Adrenal gland (tissue), 12 donors: ENCODE results near the gene C16orf54. TPM values are rescaled to one million over a fixed set of nuclear protein-coding genes. Genes with fewer than 3 reads are reported as not detected.
"Not testable (repeated sequence)": the region's sequence is repeated elsewhere in the genome, so short reads cannot be mapped to it uniquely, and the experiment has no call there.

Experiments used
- DNase-seq, 7 donors: peaks; one replicate each; pipeline ENCODE4 v3.0.0-alpha.2; 2019 to 2020
- H3K27ac ChIP-seq, 5 donors: fragments of 200-600 bp; sonication (generic) in 4 of 5; 1 replicate in 3 of 5; 2 replicates in 2 of 5; pipeline versions ENCODE4 v1.5.1 to v1.8.0; 2016 to 2020; ENCODE audit warnings: mild to moderate bottlenecking in 1 of 5
- H3K27me3 ChIP-seq: fragments of 200-600 bp; 2 replicates; pipeline ENCODE4 v1.8.0; 2021
- H3K36me3 ChIP-seq, 2 donors: fragments of 200-600 bp; replicated peaks in 1 of 2; 1 replicate in 1 of 2; 2 replicates in 1 of 2; pipeline versions ENCODE4 v1.5.1 to v1.8.0; 2018 to 2022
- H3K4me1 ChIP-seq, 2 donors: fragments of 200-600 bp; replicated peaks in 1 of 2; 1 replicate in 1 of 2; 2 replicates in 1 of 2; pipeline versions ENCODE4 v1.5.1 to v1.8.0; 2018 to 2021
- H3K4me3 ChIP-seq, 4 donors: fragments of 200-600 bp; sonication (generic) in 3 of 4; one replicate each; pipeline ENCODE4 v1.5.1; 2016 to 2018
- H3K9me3 ChIP-seq, 3 donors: fragments of 200-600 bp; sonication (generic) in 1 of 3; replicated peaks in 1 of 3; 1 replicate in 2 of 3; 2 replicates in 1 of 3; pipeline versions ENCODE4 v1.5.1 to v1.8.0; 2016 to 2021
- POLR2A ChIP-seq, 2 donors: fragments of 450-650 bp; IDR thresholded peaks; one replicate each; pipeline ENCODE4 v1.6.1; 2017; ENCODE audit warnings: antibody characterized with exemption in 2 of 2, mild to moderate bottlenecking in 2 of 2, moderate library complexity in 1 of 2
- WGBS, 4 donors: extraction: QIAGEN DNeasy Blood & Tissue Kit in 2 of 4; methylation state at CpG; one replicate each; pipeline versions ENCODE4 v1.1.5 to v1.1.7; 2013 to 2017; 5-methylcytosine and 5-hydroxymethylcytosine counted together
- intact Hi-C, 2 donors: fragments of 100-400 bp; cut with DNase I; formaldehyde crosslinking; loops; one replicate each; pipeline versions ENCODE4 v1.14.1 to v1.15.0; 2022 to 2023
- polyA plus RNA-seq, 3 donors: library from polyadenylated mRNA; stranded (reverse); fragments of 200-250 nt in 2 of 3; fragments of 350-450 nt in 1 of 3; fragmentation: Illumina TruSeq in 1 of 3; extraction: RNeasy Lipid Tissue Mini Kit (QIAGEN cat#74804) in 1 of 3; gene quantifications; one replicate each; pipeline ENCODE4 v1.2.3, GENCODE V29; 2013 to 2014
- total RNA-seq, 9 donors: library from RNA; depleted of rRNA in 4 of 9; stranded (reverse); fragments of >200 nt in 4 of 9; fragments of 120-200 nt in 1 of 9; fragmentation: NEBNext Ultra II Directional in 1 of 9; extraction: Animal tissue kit (Norgen Biotek cat#: 25700) in 1 of 9; gene quantifications; one replicate each; pipeline versions ENCODE4 v1.1.0 to v1.2.4, GENCODE V29; 2013 to 2023
- TF ChIP-seq, protein P1 (sequence below), 6 experiments: fragments of 450-650 bp in 4 of 6; fragments of 200-600 bp in 2 of 6; sonication (generic) in 1 of 6; IDR thresholded peaks; 1 replicate in 5 of 6; 2 replicates in 1 of 6; pipeline versions ENCODE4 v1.5.1 to v1.8.0; 2016 to 2021; ENCODE audit warnings: antibody characterized with exemption in 6 of 6, mild to moderate bottlenecking in 2 of 6, moderate library complexity in 1 of 6
- donor health status: healthy with polysubstance abuse.
- donor health status: Bipolar disorder and iron deficiency.
- donor health status: DM: yes; HTN: yes; CAD: no.
- donor health status: DM: no; HTN: no; CAD: no.
- donor health status: DM: no; HTN: no; CAD: no.
- donor health status: DM: yes; HTN: yes; CAD: no.

The C16orf54 gene
- total and polyA plus RNA-seq, 12 donors, result 0.11 to 1.8 (median 0.69) TPM

DNA sequence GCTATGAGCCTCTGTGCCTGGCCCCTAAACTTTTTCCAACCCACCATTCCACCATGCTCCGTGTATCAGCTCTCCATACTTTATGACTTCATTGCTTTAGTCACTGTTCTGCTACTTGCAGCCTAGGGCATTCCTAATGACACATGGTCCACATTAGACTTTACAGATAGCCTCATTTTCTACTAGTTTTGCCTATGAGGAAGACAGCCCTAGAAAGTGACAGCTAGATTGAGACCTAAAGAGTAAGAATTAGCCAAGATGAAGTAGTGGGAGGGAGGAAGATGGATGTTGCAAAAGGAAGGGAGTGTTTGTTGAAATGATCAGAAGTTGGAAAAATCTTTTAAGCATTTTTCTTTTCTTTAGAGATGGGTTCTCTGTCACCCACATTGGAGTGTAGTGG lies 11.0 kb downstream of the C16orf54 start:
- Histone ChIP-seq H3K9me3 (no peaks in the 10 kb centered on the region), H3K27me3 (peaks cover 9% of the 10 kb centered on the region), H3K4me3 (no peak overlapping the region), H3K4me1 (no peaks in the 10 kb centered on the region), H3K36me3 (no peaks in the 10 kb centered on the region), H3K27ac (no peak overlapping the region)
- no peak for TF ChIP-seq POLR2A (IDR thresholded peaks at IDR 0.05)
- TF ChIP-seq, protein P1, sequence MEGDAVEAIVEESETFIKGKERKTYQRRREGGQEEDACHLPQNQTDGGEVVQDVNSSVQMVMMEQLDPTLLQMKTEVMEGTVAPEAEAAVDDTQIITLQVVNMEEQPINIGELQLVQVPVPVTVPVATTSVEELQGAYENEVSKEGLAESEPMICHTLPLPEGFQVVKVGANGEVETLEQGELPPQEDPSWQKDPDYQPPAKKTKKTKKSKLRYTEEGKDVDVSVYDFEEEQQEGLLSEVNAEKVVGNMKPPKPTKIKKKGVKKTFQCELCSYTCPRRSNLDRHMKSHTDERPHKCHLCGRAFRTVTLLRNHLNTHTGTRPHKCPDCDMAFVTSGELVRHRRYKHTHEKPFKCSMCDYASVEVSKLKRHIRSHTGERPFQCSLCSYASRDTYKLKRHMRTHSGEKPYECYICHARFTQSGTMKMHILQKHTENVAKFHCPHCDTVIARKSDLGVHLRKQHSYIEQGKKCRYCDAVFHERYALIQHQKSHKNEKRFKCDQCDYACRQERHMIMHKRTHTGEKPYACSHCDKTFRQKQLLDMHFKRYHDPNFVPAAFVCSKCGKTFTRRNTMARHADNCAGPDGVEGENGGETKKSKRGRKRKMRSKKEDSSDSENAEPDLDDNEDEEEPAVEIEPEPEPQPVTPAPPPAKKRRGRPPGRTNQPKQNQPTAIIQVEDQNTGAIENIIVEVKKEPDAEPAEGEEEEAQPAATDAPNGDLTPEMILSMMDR (IDR thresholded peaks at IDR 0.05), result no peak
- intact Hi-C loops, result no loop called here
- WGBS, 4 donors, result 36 to 71% (median 63%) methylated on average over 1 of the region's 1 CpG
- no peak for DNase-seq

DNA sequence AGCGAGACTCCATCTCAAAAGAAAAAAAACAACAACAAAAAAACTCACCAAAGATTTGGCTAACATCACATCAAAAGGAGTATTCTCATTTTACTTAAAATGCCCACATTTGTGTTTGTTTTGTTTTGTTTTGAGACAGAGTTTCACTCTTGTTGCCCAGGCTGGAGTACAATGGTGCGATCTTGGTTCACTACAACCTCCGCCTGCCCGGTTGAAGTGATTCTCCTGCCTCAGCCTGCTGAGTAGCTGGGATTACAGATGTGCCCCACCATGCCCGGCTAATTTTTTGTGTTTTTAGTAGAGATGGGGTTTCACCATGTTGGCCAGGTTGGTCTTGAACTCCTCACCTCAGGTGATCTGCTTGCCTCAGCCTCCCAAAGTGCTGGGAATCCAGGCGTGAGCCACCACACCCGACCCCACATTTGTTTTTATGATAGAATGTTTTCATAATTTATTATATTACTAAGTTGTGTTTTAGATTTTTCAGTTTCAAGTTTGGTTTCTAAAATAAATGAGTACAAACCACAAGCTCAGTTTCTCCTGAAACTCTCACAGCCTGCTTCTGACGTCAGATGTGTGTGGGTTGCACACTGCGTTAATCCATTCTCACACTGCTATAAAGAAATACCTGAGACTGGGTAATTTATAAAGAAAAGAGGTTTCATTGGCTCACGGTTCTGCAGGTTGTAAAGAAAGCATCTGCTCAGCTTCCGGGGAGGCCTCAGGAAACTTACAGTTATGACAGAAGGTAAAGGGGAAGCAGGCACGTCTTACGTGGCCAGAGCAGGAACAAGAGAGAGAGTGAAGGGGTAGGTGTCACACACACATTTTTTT lies 13.8 kb downstream of the C16orf54 start:
- H3K9me3 ChIP-seq, intact Hi-C loops, H3K4me1 ChIP-seq, H3K36me3 ChIP-seq, H3K27me3 ChIP-seq, H3K4me3 ChIP-seq, DNase-seq, H3K27ac ChIP-seq: not testable (repeated sequence)
- WGBS, 4 donors, result 75 to 83% (median 78%) methylated on average over 13 of the region's 13 CpGs

DNA sequence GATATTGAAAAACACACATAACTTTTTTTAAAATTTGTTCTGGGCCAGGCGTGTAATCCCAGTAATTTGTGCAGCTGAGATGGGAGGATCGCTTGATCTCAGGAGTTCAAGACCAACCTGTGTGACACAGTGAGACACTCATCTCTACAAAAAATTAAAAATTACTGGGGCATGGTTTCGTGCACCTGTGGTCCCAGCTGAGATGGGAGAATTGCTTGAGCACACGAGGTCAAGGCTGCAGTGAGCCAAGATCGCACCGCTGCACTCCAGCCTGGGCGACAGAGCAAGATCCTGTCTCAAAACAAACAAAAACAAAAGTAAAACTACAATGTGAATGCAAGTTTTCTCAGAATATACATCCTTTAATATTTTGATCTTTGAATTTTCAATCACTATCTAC lies 15.1 kb downstream of the C16orf54 start:
- H3K27ac ChIP-seq, result no peak overlapping the region
- H3K9me3 ChIP-seq, result no peaks in the 10 kb centered on the region
- 58 to 62% (median 61%) methylated on average over 7 of the region's 7 CpGs for WGBS, 4 donors
- intact Hi-C loops, result no loop called here
- H3K27me3 ChIP-seq, result peaks cover 9% of the 10 kb centered on the region
- H3K4me3 ChIP-seq, result no peak overlapping the region
- DNase-seq, result no peak
- TF ChIP-seq POLR2A (IDR thresholded peaks at IDR 0.05), result no peak
- TF ChIP-seq, protein P1 (IDR thresholded peaks at IDR 0.05), result no peak
- H3K4me1 ChIP-seq, result no peaks in the 10 kb centered on the region
- H3K36me3 ChIP-seq, result no peaks in the 10 kb centered on the region

DNA sequence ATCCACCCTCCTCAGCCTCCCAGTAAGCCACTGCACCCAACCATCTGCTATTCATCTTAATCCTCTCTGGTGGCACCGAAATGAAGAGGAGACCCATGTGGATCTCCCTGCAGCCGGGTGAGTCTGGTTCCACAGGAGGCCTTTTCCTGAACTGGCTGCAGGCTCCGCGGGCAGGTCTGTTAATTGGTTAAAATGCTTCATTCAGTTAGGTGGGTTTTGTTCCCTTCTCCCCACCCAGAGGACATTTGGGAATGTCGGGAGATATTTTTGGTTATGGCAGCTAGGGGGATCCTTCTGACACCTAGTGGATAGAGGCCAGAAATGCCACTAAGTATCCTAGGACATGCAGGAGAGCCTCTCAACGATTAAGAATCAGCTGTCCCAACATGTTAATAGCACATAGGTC lies 16.7 kb downstream of the C16orf54 start:
- Histone ChIP-seq H3K9me3 (no peaks in the 10 kb centered on the region), H3K4me1 (no peaks in the 10 kb centered on the region), H3K27ac (no peak overlapping the region), H3K4me3 (no peak overlapping the region), H3K27me3 (peaks cover 4% of the 10 kb centered on the region), H3K36me3 (no peaks in the 10 kb centered on the region)
- TF ChIP-seq, protein P1 (IDR thresholded peaks at IDR 0.05), result peak; percentile 38 to 58 (median 50)
- no peak for TF ChIP-seq POLR2A (IDR thresholded peaks at IDR 0.05)
- DNase-seq, result peak in 3 of 7 donors; percentile 8 to 22 (median 15)
- WGBS, 4 donors, result 33 to 36% (median 35%) methylated on average over 5 to 6 of the region's 6 CpGs
- intact Hi-C loops, result no loop called here

DNA sequence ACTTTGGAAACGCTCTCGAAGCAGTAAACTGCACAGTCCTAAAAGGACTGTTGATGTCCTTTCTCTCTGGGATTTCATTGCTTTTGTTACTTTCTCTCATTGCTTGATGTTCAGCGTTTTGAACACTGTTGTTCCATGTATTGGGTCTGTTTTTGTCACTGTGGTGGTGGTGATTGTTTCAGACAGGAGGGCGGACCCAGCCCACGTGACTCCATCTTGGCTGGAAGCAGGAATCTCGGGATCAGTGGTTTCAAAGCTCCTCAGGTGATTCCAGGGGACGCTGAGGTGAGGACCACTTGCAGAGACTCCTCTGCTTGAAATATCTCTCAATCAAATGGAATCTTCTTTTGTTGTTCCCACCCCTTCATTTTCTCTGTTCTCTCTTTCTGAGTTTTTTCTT lies 18.3 kb downstream of the C16orf54 start:
- no peak for TF ChIP-seq POLR2A (IDR thresholded peaks at IDR 0.05)
- TF ChIP-seq, protein P1 (IDR thresholded peaks at IDR 0.05), result no peak
- H3K27ac ChIP-seq, result no peak overlapping the region
- WGBS, 4 donors, result 65 to 82% (median 77%) methylated on average over 7 of the region's 7 CpGs
- H3K4me1 ChIP-seq, result no peaks in the 10 kb centered on the region
- H3K9me3 ChIP-seq, result no peaks in the 10 kb centered on the region
- no peaks in the 10 kb centered on the region for H3K36me3 ChIP-seq
- H3K4me3 ChIP-seq, result no peak overlapping the region
- no peaks in the 10 kb centered on the region for H3K27me3 ChIP-seq
- intact Hi-C loops, result no loop called here
- no peak for DNase-seq
